Fibroblast of the aortic adventitia (primary cell): Measurements from ENCODE around the gene BFSP1. TPM values are rescaled to one million over a fixed set of nuclear protein-coding genes. Genes with fewer than 3 reads are reported as not detected.
A peak's percentile ranks its signal among the peaks of the same experiment; 100 is the strongest.

Experiments
- DNase-seq: peaks from one replicate; pipeline ENCODE4 v3.0.0-alpha.2; 2010; ENCODE audit warnings: low read depth
- H3K4me3 ChIP-seq: 2 replicates; pipeline ENCODE4 v1.5.1; 2011; ENCODE audit warnings: low read depth, mild to moderate bottlenecking, control low read depth, low read length, moderate library complexity
- CTCF ChIP-seq: IDR thresholded peaks from 2 replicates; pipeline ENCODE4 v1.5.1; 2011; ENCODE audit warnings: mild to moderate bottlenecking, low read length, control low read depth, inconsistent platforms; ENCODE audit not compliant: insufficient read depth
- total RNA-seq: library from RNA; depleted of rRNA; stranded (reverse); fragments of >200 nt; gene quantifications from 2 replicates; pipeline ENCODE4 v1.2.3, GENCODE V29; 2012; ENCODE audit warnings: low replicate concordance

BFSP1 gene
- total RNA-seq, 1 donor: 1.3 TPM

DNA sequence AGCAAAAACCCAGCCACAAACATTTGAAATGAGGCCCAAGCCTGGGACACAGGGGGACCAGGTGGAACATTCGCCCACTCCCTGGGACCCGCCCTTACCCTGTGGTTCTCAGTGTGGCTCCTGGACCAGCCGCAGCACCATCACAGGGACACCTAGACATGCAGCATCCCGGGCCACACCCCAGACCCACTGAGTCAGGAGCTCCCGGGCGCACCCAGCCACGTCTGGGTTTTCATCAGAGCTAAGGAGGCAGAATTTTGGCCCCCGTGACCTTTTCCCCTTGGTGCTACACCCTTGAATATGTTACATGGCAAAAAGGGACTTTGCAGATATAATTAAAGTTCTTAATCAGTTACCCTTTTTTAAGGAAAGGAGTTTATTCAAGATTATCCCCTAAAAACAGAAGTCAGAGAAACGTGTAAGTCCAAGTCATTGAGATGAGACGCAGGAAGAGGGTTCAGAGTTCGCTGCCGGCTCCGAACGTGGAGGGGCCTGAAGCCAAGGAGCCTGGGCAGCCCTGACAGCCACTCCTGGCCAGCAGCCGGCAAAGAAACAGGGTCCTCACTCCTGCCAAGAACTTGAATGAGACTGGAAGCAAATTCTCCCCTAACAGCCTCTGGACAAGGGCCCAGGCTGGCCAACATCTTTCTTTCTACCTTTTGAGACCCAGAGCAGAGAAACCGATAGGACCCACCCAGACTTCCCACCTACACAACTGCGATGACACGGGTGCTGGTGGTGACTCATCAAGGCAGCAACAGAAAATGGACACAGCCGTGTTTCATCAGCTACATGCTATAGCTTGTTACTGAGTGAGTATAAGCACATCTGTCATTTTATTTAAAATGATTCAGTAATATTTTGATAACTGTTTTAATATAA is 25.3 kb downstream of the BFSP1 start:
- no peak for TF ChIP-seq CTCF
- no peak overlapping the region for H3K4me3 ChIP-seq
- DNase-seq: peak; percentile 45

GRCh38 chr20:17504898-17505635 is 26.1 kb downstream of the BFSP1 start:
- peak overlapping the region; percentile 63 for H3K4me3 ChIP-seq

GRCh38 chr20:17504066-17504897 is 26.9 kb downstream of the BFSP1 start:
- peak; percentile 10 for DNase-seq
- no peak for TF ChIP-seq CTCF
- peak overlapping the region; percentile 45 for H3K4me3 ChIP-seq

More at GRCh38 chr20:17504898-17505635, 26.1 kb downstream of the BFSP1 start:
- TF ChIP-seq CTCF: peak; percentile 52
- peak; percentile 73 for DNase-seq

DNA sequence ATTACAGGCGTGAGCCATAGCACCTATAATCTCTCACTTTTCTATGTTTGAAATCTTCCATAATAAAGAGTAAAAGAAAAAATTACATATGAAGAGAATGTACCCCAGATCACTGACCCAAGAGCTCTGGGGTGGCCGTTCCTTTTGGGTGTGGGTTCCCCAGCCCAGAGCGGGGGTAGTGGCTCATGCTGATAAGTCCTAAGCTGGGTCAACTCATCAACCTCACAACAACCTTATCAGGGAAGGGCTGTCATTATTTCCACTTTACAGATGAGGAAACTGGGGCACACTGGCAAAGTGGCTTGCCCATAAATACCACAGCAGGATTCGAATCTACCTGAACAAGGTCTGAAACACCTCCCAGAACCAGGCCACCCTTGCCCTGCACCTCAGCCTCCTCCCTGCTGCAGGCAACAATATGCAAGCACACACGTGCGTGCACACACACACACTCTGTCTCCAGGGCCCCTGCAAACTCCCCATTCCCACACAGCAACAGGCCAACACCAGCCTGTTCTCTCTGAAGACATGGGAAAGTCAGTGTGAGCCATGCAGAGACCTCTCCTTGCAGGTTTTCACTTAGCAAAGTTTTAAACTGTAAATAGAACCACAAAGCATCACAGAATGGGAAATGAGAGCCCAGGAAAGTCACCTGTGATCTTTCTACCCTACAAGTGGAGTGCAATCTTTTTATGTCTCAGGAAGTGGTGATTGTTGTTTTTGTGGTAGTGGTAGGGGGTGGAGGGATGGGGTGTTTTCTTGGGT is 27.7 kb downstream of the BFSP1 start:
- H3K4me3 ChIP-seq: no peak overlapping the region
- DNase-seq: no peak
- no peak for TF ChIP-seq CTCF

DNA sequence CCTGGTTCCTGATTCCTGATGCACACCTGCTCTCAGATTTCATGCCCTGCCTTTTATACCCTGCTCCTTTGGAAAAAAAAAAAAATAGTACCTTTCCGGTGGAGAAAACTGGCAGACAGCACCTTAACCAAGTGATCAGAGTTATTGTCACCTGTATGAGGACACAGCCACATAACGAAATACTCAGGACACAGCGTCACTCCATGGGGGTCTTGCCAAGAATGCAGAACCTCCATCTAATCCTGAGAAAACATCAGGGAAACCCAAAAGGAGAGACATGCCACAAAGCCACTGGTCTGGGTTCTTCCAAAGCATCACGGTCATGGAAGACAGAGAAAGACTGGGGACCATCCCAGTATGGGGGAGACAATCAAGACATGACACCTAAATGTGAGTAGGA is 29.1 kb downstream of the BFSP1 start:
- DNase-seq: no peak
- no peak for TF ChIP-seq CTCF
- no peak overlapping the region for H3K4me3 ChIP-seq

DNA sequence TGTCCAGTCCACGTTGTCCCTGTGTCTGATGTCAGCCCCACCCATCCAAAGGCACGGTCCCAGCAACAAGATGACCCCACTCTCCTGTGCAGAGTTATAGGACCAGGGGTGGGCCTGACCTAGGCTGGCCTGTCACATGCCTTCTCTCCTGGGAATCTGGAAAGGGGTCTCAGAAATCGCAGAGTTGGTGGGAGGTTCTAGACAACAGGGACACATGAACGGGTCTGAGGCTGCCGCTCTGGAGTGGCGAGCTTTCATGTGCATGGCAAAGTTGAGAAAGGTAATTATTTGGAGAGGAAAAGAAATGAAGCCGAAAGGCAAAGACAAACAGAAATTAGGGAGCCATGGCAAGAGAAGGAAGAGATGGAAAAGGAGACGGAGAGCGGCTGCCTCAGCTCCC is 29.5 kb downstream of the BFSP1 start:
- no peak for DNase-seq
- H3K4me3 ChIP-seq: no peak overlapping the region
- TF ChIP-seq CTCF: no peak
